Measurements from ENCODE around the gene DYRK2. TPM values are rescaled to one million over a fixed set of nuclear protein-coding genes. Genes with fewer than 3 reads are reported as not detected.
A peak's percentile ranks its signal among the peaks of the same experiment; 100 is the strongest.

Gene DYRK2
- total RNA-seq, 1 donor from 2014 or later = 50.7 TPM

- FAIRE-seq (no peak), DNase-seq (ENCODE audit: low read depth) (no peak)
- Histone ChIP-seq H4K20me1 (ENCODE audit: insufficient read depth, low read length) (no peaks in the 10 kb centered on the region), H3K4me2 (ENCODE audit: low read length) (no peak overlapping the region), H3K27me3 (ENCODE audit: insufficient read depth, low read length) (no peaks in the 10 kb centered on the region), H3K27ac (ENCODE audit: low read depth, low read length) (no peak overlapping the region), H2AFZ (ENCODE audit: low read depth, low read length) (no peak overlapping the region), H3K4me1 (ENCODE audit: insufficient read depth, low read length) (no peaks in the 10 kb centered on the region), H3K9ac (ENCODE audit: low read length) (no peak overlapping the region), H3K9me3 (ENCODE audit: insufficient read depth, low read depth, low read length) (no peaks in the 10 kb centered on the region), H3K4me3 (ENCODE audit: insufficient read depth, low read depth, low read length) (no peak overlapping the region), H3K36me3 (ENCODE audit: insufficient read depth, low read length) (no peaks in the 10 kb centered on the region), H3K79me2 (ENCODE audit: insufficient read depth, low read length) (no peaks in the 10 kb centered on the region)
- Mint-ChIP-seq H3K9me3 (ENCODE audit: unreplicated experiment) (peaks cover 2% of the 10 kb centered on the region), H3K27me3 (ENCODE audit: low read depth, unreplicated experiment) (peaks cover 7% of the 10 kb centered on the region), H3K4me3 (ENCODE audit: unreplicated experiment) (no peak overlapping the region), H3K4me1 (ENCODE audit: low read depth, unreplicated experiment) (no peaks in the 10 kb centered on the region), H3K27ac (ENCODE audit: unreplicated experiment) (no peak overlapping the region), H3K36me3 (ENCODE audit: low read depth, unreplicated experiment) (no peaks in the 10 kb centered on the region)
- TF ChIP-seq EZH2 (IDR thresholded peaks at IDR 0.05; ENCODE audit: insufficient read depth, low read length) (no peak), CTCF (IDR thresholded peaks at IDR 0.05; ENCODE audit: insufficient read depth, low read depth, low read length) (no peak)
Measured at GRCh38 chr12:67609226-67609870, 39.2 kb upstream of the DYRK2 start.

- no peaks in the 10 kb centered on the region for H3K27me3 ChIP-seq (ENCODE audit: insufficient read depth, low read length)
- no peaks in the 10 kb centered on the region for H3K4me1 ChIP-seq (ENCODE audit: insufficient read depth, low read length)
- Mint-ChIP-seq H3K27me3 (ENCODE audit: low read depth, unreplicated experiment) (peaks cover 9% of the 10 kb centered on the region), H3K9me3 (ENCODE audit: unreplicated experiment) (peaks cover 2% of the 10 kb centered on the region), H3K4me3 (ENCODE audit: unreplicated experiment) (no peak overlapping the region), H3K4me1 (ENCODE audit: low read depth, unreplicated experiment) (peaks cover 5% of the 10 kb centered on the region), H3K36me3 (ENCODE audit: low read depth, unreplicated experiment) (no peaks in the 10 kb centered on the region), H3K27ac (ENCODE audit: unreplicated experiment) (no peak overlapping the region)
- no peak overlapping the region for H3K9ac ChIP-seq (ENCODE audit: low read length)
- H3K27ac ChIP-seq (ENCODE audit: low read depth, low read length) = no peak overlapping the region
- no peaks in the 10 kb centered on the region for H3K79me2 ChIP-seq (ENCODE audit: insufficient read depth, low read length)
- no peak overlapping the region for H2AFZ ChIP-seq (ENCODE audit: low read depth, low read length)
- H3K9me3 ChIP-seq (ENCODE audit: insufficient read depth, low read depth, low read length) = no peaks in the 10 kb centered on the region
- DNase-seq (ENCODE audit: low read depth) (no peak), FAIRE-seq (no peak)
- H3K36me3 ChIP-seq (ENCODE audit: insufficient read depth, low read length) = no peaks in the 10 kb centered on the region
- H3K4me3 ChIP-seq (ENCODE audit: insufficient read depth, low read depth, low read length) = no peak overlapping the region
- TF ChIP-seq EZH2 (IDR thresholded peaks at IDR 0.05; ENCODE audit: insufficient read depth, low read length) = no peak
- H3K4me2 ChIP-seq (ENCODE audit: low read length) = no peak overlapping the region
- H4K20me1 ChIP-seq (ENCODE audit: insufficient read depth, low read length) = no peaks in the 10 kb centered on the region
Measured at GRCh38 chr12:67613040-67613439, 35.5 kb upstream of the DYRK2 start.

- H3K4me3 Mint-ChIP-seq (ENCODE audit: unreplicated experiment) = no peak overlapping the region
- H3K27ac Mint-ChIP-seq (ENCODE audit: unreplicated experiment) = peak overlapping the region; percentile 3
- H3K27me3 Mint-ChIP-seq (ENCODE audit: low read depth, unreplicated experiment) = peaks cover 5% of the 10 kb centered on the region
- peaks cover 2% of the 10 kb centered on the region for H3K9me3 Mint-ChIP-seq (ENCODE audit: unreplicated experiment)
- peaks cover 2% of the 10 kb centered on the region for H3K36me3 Mint-ChIP-seq (ENCODE audit: low read depth, unreplicated experiment)
- FAIRE-seq (no peak), DNase-seq (ENCODE audit: low read depth) (no peak)
- Histone ChIP-seq H3K9ac (ENCODE audit: low read length) (no peak overlapping the region), H3K79me2 (ENCODE audit: insufficient read depth, low read length) (no peaks in the 10 kb centered on the region), H3K27ac (ENCODE audit: low read depth, low read length) (no peak overlapping the region), H4K20me1 (ENCODE audit: insufficient read depth, low read length) (no peaks in the 10 kb centered on the region), H3K4me2 (ENCODE audit: low read length) (no peak overlapping the region), H3K36me3 (ENCODE audit: insufficient read depth, low read length) (no peaks in the 10 kb centered on the region), H3K4me1 (ENCODE audit: insufficient read depth, low read length) (no peaks in the 10 kb centered on the region), H2AFZ (ENCODE audit: low read depth, low read length) (no peak overlapping the region), H3K9me3 (ENCODE audit: insufficient read depth, low read depth, low read length) (no peaks in the 10 kb centered on the region), H3K27me3 (ENCODE audit: insufficient read depth, low read length) (no peaks in the 10 kb centered on the region), H3K4me3 (ENCODE audit: insufficient read depth, low read depth, low read length) (no peak overlapping the region)
- H3K4me1 Mint-ChIP-seq (ENCODE audit: low read depth, unreplicated experiment) = peaks cover 7% of the 10 kb centered on the region
- no peak for TF ChIP-seq CTCF (IDR thresholded peaks at IDR 0.05; ENCODE audit: insufficient read depth, low read depth, low read length)
- TF ChIP-seq EZH2 (IDR thresholded peaks at IDR 0.05; ENCODE audit: insufficient read depth, low read length) = no peak
Measured at GRCh38 chr12:67617629-67618028, 30.9 kb upstream of the DYRK2 start.
